HEK293 (cell line): ENCODE results near the gene GALNT10.

Experiments used
- CTCF ChIA-PET: fragments of 350-600 bp; formaldehyde crosslinking; extraction: SDS; loops from one replicate; lab custom pipeline; 2021; ENCODE audit warnings: antibody characterized with exemption; lab: Yijun Ruan, JAX
- POLR2A ChIA-PET: fragments of 300-600 bp; formaldehyde crosslinking; extraction: SDS; loops from one replicate; lab custom pipeline; 2020; ENCODE audit warnings: antibody characterized with exemption, inconsistent platforms; lab: Yijun Ruan, JAX
- H3K27ac ChIP-seq: fragments of 200-500 bp; sonication (Bioruptor generic); 2 replicates; pipeline ENCODE4 v1.5.1; 2014; ENCODE audit warnings: low read depth, low read length, control low read depth, inconsistent platforms; ENCODE audit errors: extremely low read depth
- H3K36me3 ChIP-seq, 2 experiments: fragments of 200-500 bp in 1 of 2; sonication (Bioruptor generic) in 1 of 2; 1 replicate in 1 of 2; 2 replicates in 1 of 2; pipeline ENCODE4 v1.5.1; 2014 to 2017; ENCODE audit warnings: inconsistent platforms in 2 of 2, low read length in 2 of 2; ENCODE audit not compliant: control insufficient read depth in 2 of 2, insufficient read depth in 1 of 2
- H3K4me1 ChIP-seq: fragments of 200-500 bp; sonication (Bioruptor generic); 2 replicates; pipeline ENCODE4 v1.5.1; 2014; ENCODE audit warnings: mild to moderate bottlenecking, low read length, inconsistent platforms; ENCODE audit not compliant: control insufficient read depth, insufficient read depth
- H3K4me3 ChIP-seq: 2 replicates; pipeline ENCODE4 v1.5.1; 2011; ENCODE audit warnings: low read depth, mild to moderate bottlenecking, control low read depth, low read length, moderate library complexity
- H3K9me3 ChIP-seq: fragments of 200-500 bp; sonication (Bioruptor generic); 2 replicates; pipeline ENCODE4 v1.5.1; 2014; ENCODE audit warnings: low read depth, low read length, inconsistent platforms; ENCODE audit not compliant: control insufficient read depth, insufficient read depth
- GLI4 ChIP-seq: fragments of 450-650 bp; formaldehyde crosslinking; IDR thresholded peaks from 2 replicates; pipeline ENCODE4 v1.5.1; 2016; ENCODE audit warnings: missing biosample characterization, missing genetic modification characterization
- GLIS2 ChIP-seq: fragments of 450-650 bp; formaldehyde crosslinking; IDR thresholded peaks from 2 replicates; pipeline ENCODE4 v1.5.1; 2016; ENCODE audit warnings: missing biosample characterization, missing genetic modification characterization
- KLF10 ChIP-seq: fragments of 450-650 bp; IDR thresholded peaks from 2 replicates; pipeline ENCODE4 v1.5.1; 2018; ENCODE audit warnings: missing biosample characterization, mild to moderate bottlenecking, missing genetic modification characterization
- KLF16 ChIP-seq: fragments of 450-650 bp; formaldehyde crosslinking; IDR thresholded peaks from 2 replicates; pipeline ENCODE4 v1.5.1; 2017; ENCODE audit warnings: missing biosample characterization, missing genetic modification characterization
- MEIS1 ChIP-seq: sonication (generic); formaldehyde crosslinking; IDR thresholded peaks from 2 replicates; pipeline ENCODE4 v1.8.1; 2022; ENCODE audit warnings: missing genetic modification reagents, mild to moderate bottlenecking, borderline replicate concordance
- OSR2 ChIP-seq: fragments of 450-650 bp; formaldehyde crosslinking; IDR thresholded peaks from 2 replicates; pipeline ENCODE4 v1.5.1; 2016; ENCODE audit warnings: missing biosample characterization, missing genetic modification characterization
- PRDM4 ChIP-seq: fragments of 450-650 bp; formaldehyde crosslinking; IDR thresholded peaks from 2 replicates; pipeline ENCODE4 v1.5.1; 2017; ENCODE audit warnings: missing biosample characterization, missing genetic modification characterization
- SCRT2 ChIP-seq: fragments of 450-650 bp; formaldehyde crosslinking; IDR thresholded peaks from 2 replicates; pipeline ENCODE4 v1.5.1; 2016; ENCODE audit warnings: missing biosample characterization, missing genetic modification characterization
- SETDB1 ChIP-seq: IDR thresholded peaks from one replicate; pipeline ENCODE4 v1.6.1; 2017; ENCODE audit warnings: mild to moderate bottlenecking, low read length, moderate library complexity, mixed read lengths; ENCODE audit not compliant: insufficient read length
- ZBTB17 ChIP-seq: fragments of 450-650 bp; formaldehyde crosslinking; IDR thresholded peaks from 2 replicates; pipeline ENCODE4 v1.5.1; 2016; ENCODE audit warnings: missing biosample characterization, missing genetic modification characterization
- ZBTB49 ChIP-seq: fragments of 450-650 bp; formaldehyde crosslinking; IDR thresholded peaks from 2 replicates; pipeline ENCODE4 v1.5.1; 2016; ENCODE audit warnings: missing biosample characterization, missing genetic modification characterization, low read depth
- ZBTB6 ChIP-seq: fragments of 450-650 bp; formaldehyde crosslinking; IDR thresholded peaks from 2 replicates; pipeline ENCODE4 v1.5.1; 2017; ENCODE audit warnings: missing biosample characterization, missing genetic modification characterization
- ZFP3 ChIP-seq: fragments of 450-650 bp; formaldehyde crosslinking; IDR thresholded peaks from 2 replicates; pipeline ENCODE4 v1.5.1; 2016; ENCODE audit warnings: low read depth, missing biosample characterization, missing genetic modification characterization
- ZFP69B ChIP-seq: fragments of 450-650 bp; formaldehyde crosslinking; IDR thresholded peaks from 2 replicates; pipeline ENCODE4 v1.5.1; 2016; ENCODE audit warnings: missing biosample characterization, missing genetic modification characterization
- ZNF121 ChIP-seq: fragments of 450-650 bp; formaldehyde crosslinking; IDR thresholded peaks from 2 replicates; pipeline ENCODE4 v1.5.1; 2016; ENCODE audit warnings: missing biosample characterization, missing genetic modification characterization
- ZNF133 ChIP-seq: fragments of 450-650 bp; formaldehyde crosslinking; IDR thresholded peaks from 2 replicates; pipeline ENCODE4 v1.5.1; 2016; ENCODE audit warnings: missing biosample characterization, missing genetic modification characterization
- ZNF146 ChIP-seq: fragments of 450-650 bp; formaldehyde crosslinking; IDR thresholded peaks from 2 replicates; pipeline ENCODE4 v1.5.1; 2016; ENCODE audit warnings: missing biosample characterization, missing genetic modification characterization
- ZNF155 ChIP-seq: fragments of 450-650 bp; formaldehyde crosslinking; IDR thresholded peaks from 2 replicates; pipeline ENCODE4 v1.5.1; 2016; ENCODE audit warnings: missing biosample characterization, missing genetic modification characterization
- ZNF157 ChIP-seq: fragments of 450-650 bp; formaldehyde crosslinking; IDR thresholded peaks from 2 replicates; pipeline ENCODE4 v1.5.1; 2016; ENCODE audit warnings: missing biosample characterization, missing genetic modification characterization
- ZNF23 ChIP-seq: fragments of 450-650 bp; formaldehyde crosslinking; IDR thresholded peaks from 2 replicates; pipeline ENCODE4 v1.5.1; 2016; ENCODE audit warnings: missing biosample characterization, missing genetic modification characterization, borderline replicate concordance
- ZNF324 ChIP-seq: fragments of 450-650 bp; formaldehyde crosslinking; IDR thresholded peaks from 2 replicates; pipeline ENCODE4 v1.5.1; 2016; ENCODE audit warnings: missing biosample characterization, missing genetic modification characterization
- ZNF48 ChIP-seq: fragments of 450-650 bp; formaldehyde crosslinking; IDR thresholded peaks from 2 replicates; pipeline ENCODE4 v1.5.1; 2016; ENCODE audit warnings: missing biosample characterization, missing genetic modification characterization
- ZNF549 ChIP-seq: fragments of 450-650 bp; IDR thresholded peaks from 2 replicates; pipeline ENCODE4 v1.5.1; 2018; ENCODE audit warnings: missing biosample characterization, missing genetic modification characterization, mild to moderate bottlenecking, inconsistent platforms, moderate library complexity
- ZNF660 ChIP-seq: fragments of 450-650 bp; IDR thresholded peaks from 2 replicates; pipeline ENCODE4 v1.5.1; 2018; ENCODE audit warnings: missing biosample characterization, mild to moderate bottlenecking, missing genetic modification characterization
- ZNF747 ChIP-seq: fragments of 450-650 bp; formaldehyde crosslinking; IDR thresholded peaks from 2 replicates; pipeline ENCODE4 v1.5.1; 2016; ENCODE audit warnings: missing biosample characterization, missing genetic modification characterization
- ZNF768 ChIP-seq: fragments of 450-650 bp; formaldehyde crosslinking; IDR thresholded peaks from 2 replicates; pipeline ENCODE4 v1.5.1; 2018; ENCODE audit warnings: missing biosample characterization, mild to moderate bottlenecking, missing genetic modification characterization
- ZNF777 ChIP-seq: fragments of 450-650 bp; formaldehyde crosslinking; IDR thresholded peaks from 2 replicates; pipeline ENCODE4 v1.5.1; 2017; ENCODE audit warnings: missing biosample characterization, missing genetic modification characterization, borderline replicate concordance
- ZNF791 ChIP-seq: fragments of 450-650 bp; formaldehyde crosslinking; IDR thresholded peaks from 2 replicates; pipeline ENCODE4 v1.5.1; 2016; ENCODE audit warnings: missing biosample characterization, missing genetic modification characterization
- ZSCAN30 ChIP-seq: fragments of 450-650 bp; IDR thresholded peaks from 2 replicates; pipeline ENCODE4 v1.5.1; 2018; ENCODE audit warnings: missing biosample characterization, mild to moderate bottlenecking, missing genetic modification characterization, moderate library complexity
- ZSCAN4 ChIP-seq: fragments of 450-650 bp; formaldehyde crosslinking; IDR thresholded peaks from 2 replicates; pipeline ENCODE4 v1.5.1; 2017; ENCODE audit warnings: missing biosample characterization, missing genetic modification characterization
- ZSCAN5A ChIP-seq: fragments of 450-650 bp; formaldehyde crosslinking; IDR thresholded peaks from 2 replicates; pipeline ENCODE4 v1.5.1; 2016; ENCODE audit warnings: missing biosample characterization, missing genetic modification characterization

The GALNT10 gene

GRCh38 chr5:154218786-154219185 is 28.3 kb downstream of the GALNT10 start:
- H3K4me3 ChIP-seq: no peak overlapping the region
- POLR2A ChIA-PET: no interaction called here
- H3K27ac ChIP-seq: no peak overlapping the region
- no peaks in the 10 kb centered on the region for H3K4me1 ChIP-seq
- TF ChIP-seq ZNF146 (tag by site-specific recombination) (no peak), ZSCAN5A (tag by site-specific recombination) (no peak), SETDB1 (no peak), ZFP69B (tag by site-specific recombination) (no peak), ZNF157 (no peak), GLI4 (no peak), ZNF48 (no peak), ZNF23 (tag by site-specific recombination) (no peak), ZSCAN30 (tag by site-specific recombination) (no peak), ZNF133 (tag by site-specific recombination) (no peak), ZNF324 (tag by site-specific recombination) (no peak), ZFP3 (tag by site-specific recombination) (no peak), PRDM4 (no peak), ZNF549 (tag by site-specific recombination) (no peak), OSR2 (no peak), ZSCAN4 (no peak), MEIS1 (CRISPR knock-in tag) (no peak), GLIS2 (tag by site-specific recombination) (no peak)
- CTCF ChIA-PET: interaction anchor here (0.7 kb wide), 1 partner anchor 248 kb away, joined by 3 read pairs; no protein-coding TSS in a partner anchor
- H3K9me3 ChIP-seq: no peaks in the 10 kb centered on the region
- no peaks in the 10 kb centered on the region for H3K36me3 ChIP-seq

- ChIA-PET POLR2A (interaction anchor here (1.2 kb wide), 1 partner anchor 10 kb away, joined by 3 read pairs; no protein-coding TSS in a partner anchor), CTCF (interaction anchor here (0.7 kb wide), 1 partner anchor 118 kb away, joined by 5 read pairs; no protein-coding TSS in a partner anchor)
- no peaks in the 10 kb centered on the region for H3K36me3 ChIP-seq
- H3K4me1 ChIP-seq: no peaks in the 10 kb centered on the region
- H3K27ac ChIP-seq: no peak overlapping the region
- no peaks in the 10 kb centered on the region for H3K9me3 ChIP-seq
- no peak overlapping the region for H3K4me3 ChIP-seq
- TF ChIP-seq KLF10: no peak
- no peak for TF ChIP-seq ZBTB49 (tag by site-specific recombination)
- no peak for TF ChIP-seq ZNF768 (tag by site-specific recombination)
- no peak for TF ChIP-seq KLF16 (tag by site-specific recombination)
- TF ChIP-seq ZNF155: no peak
- no peak for TF ChIP-seq ZNF777 (tag by site-specific recombination)
- TF ChIP-seq ZNF660 (tag by site-specific recombination): no peak
- no peak for TF ChIP-seq ZBTB17 (tag by site-specific recombination)
- TF ChIP-seq ZBTB6 (tag by site-specific recombination): no peak
- TF ChIP-seq SCRT2 (tag by site-specific recombination): no peak
- no peak for TF ChIP-seq ZNF121 (tag by site-specific recombination)
- no peak for TF ChIP-seq ZNF747 (tag by site-specific recombination)
- no peak for TF ChIP-seq ZNF791 (tag by site-specific recombination)
Measured at GRCh38 chr5:154220625-154221024, 30.1 kb downstream of the GALNT10 start.
